GM23248 (cell line): ENCODE measurements around the gene MARF1. TPM values are rescaled to one million over a fixed set of nuclear protein-coding genes. Genes with fewer than 3 reads are reported as not detected.

Source experiments
- DNase-seq: peaks from one replicate; pipeline ENCODE4 v3.0.0-alpha.2; 2015
- H2AFZ ChIP-seq: fragments of 200-600 bp; sonication (generic); 2 replicates; pipeline ENCODE4 v1.6.1; 2016; ENCODE audit warnings: antibody characterized with exemption
- H3F3A ChIP-seq: fragments of 200-600 bp; sonication (generic); 2 replicates; pipeline ENCODE4 v1.6.1; 2016; ENCODE audit warnings: mild to moderate bottlenecking, antibody characterized with exemption, mixed run types; ENCODE audit not compliant: insufficient read depth
- H3K27ac ChIP-seq: fragments of 200-600 bp; sonication (generic); 2 replicates; pipeline ENCODE4 v1.5.1; 2016; ENCODE audit warnings: mild to moderate bottlenecking
- H3K27me3 ChIP-seq: fragments of 200-600 bp; sonication (generic); replicated peaks from 2 replicates; pipeline ENCODE4 v1.6.1; 2016; ENCODE audit warnings: mild to moderate bottlenecking; ENCODE audit not compliant: insufficient read depth
- H3K36me3 ChIP-seq: fragments of 200-600 bp; sonication (generic); 2 replicates; pipeline ENCODE4 v1.6.1; 2016; ENCODE audit warnings: low read depth, mild to moderate bottlenecking
- H3K4me1 ChIP-seq: fragments of 200-600 bp; sonication (generic); 2 replicates; pipeline ENCODE4 v1.6.1; 2016; ENCODE audit warnings: mild to moderate bottlenecking; ENCODE audit not compliant: insufficient read depth
- H3K4me2 ChIP-seq: fragments of 200-600 bp; sonication (generic); one replicate; pipeline ENCODE4 v1.6.1; 2016; ENCODE audit warnings: mild to moderate bottlenecking; ENCODE audit not compliant: unreplicated experiment
- H3K4me3 ChIP-seq: fragments of 200-600 bp; sonication (generic); 2 replicates; pipeline ENCODE4 v1.5.1; 2016; ENCODE audit warnings: mild to moderate bottlenecking
- H3K79me2 ChIP-seq: fragments of 200-600 bp; sonication (generic); 2 replicates; pipeline ENCODE4 v1.6.1; 2016; ENCODE audit warnings: mild to moderate bottlenecking; ENCODE audit not compliant: insufficient read depth
- H3K9ac ChIP-seq: fragments of 200-600 bp; sonication (generic); 2 replicates; pipeline ENCODE4 v1.6.1; 2016; ENCODE audit warnings: mild to moderate bottlenecking
- H3K9me2 ChIP-seq: fragments of 200-600 bp; sonication (generic); 2 replicates; pipeline ENCODE4 v1.6.1; 2016; ENCODE audit warnings: mixed run types, mild to moderate bottlenecking, moderate library complexity; ENCODE audit not compliant: insufficient read depth
- H3K9me3 ChIP-seq: fragments of 200-600 bp; sonication (generic); one replicate; pipeline ENCODE4 v1.6.1; 2017; ENCODE audit warnings: low read depth
- H4K20me1 ChIP-seq: fragments of 200-600 bp; sonication (generic); 2 replicates; pipeline ENCODE4 v1.6.0; 2016; ENCODE audit not compliant: insufficient read depth
- EZH2 ChIP-seq: fragments of 200-600 bp; sonication (generic); IDR thresholded peaks from 2 replicates; pipeline ENCODE4 v1.6.1; 2018; ENCODE audit warnings: antibody characterized with exemption, mild to moderate bottlenecking; ENCODE audit not compliant: insufficient read depth, poor library complexity, severe bottlenecking
- EZH2phosphoT487 ChIP-seq: fragments of 200-600 bp; sonication (generic); IDR thresholded peaks from 2 replicates; pipeline ENCODE4 v1.6.1; 2018; ENCODE audit warnings: antibody characterized with exemption, moderate library complexity, mild to moderate bottlenecking, low read depth; ENCODE audit not compliant: insufficient read depth
- WGBS, 2 experiments: methylation state at CpG; one replicate each; pipeline ENCODE4 v1.1.6; 2015 to 2017; ENCODE audit warnings: low lambda C conversion rate in 2 of 2, low coverage in 1 of 2; ENCODE audit errors: missing lambda C conversion rate in 2 of 2; 5-methylcytosine and 5-hydroxymethylcytosine counted together
- in situ Hi-C: fragments of 300-500 bp; cut with MboI; formaldehyde crosslinking; loops from 2 replicates; pipeline ENCODE4 v1.15.0; 2020
- polyA plus RNA-seq: library from polyadenylated mRNA; unstranded; fragments of >200 nt; fragmentation: Nextera tagmentation; extraction: Ambion mirVana; gene quantifications from 2 replicates; pipeline ENCODE4 v1.2.1, GENCODE V29; 2016
- total RNA-seq: library from RNA; depleted of rRNA; stranded (reverse); fragments of >200 nt; shearing (Covaris generic); gene quantifications from 2 replicates; pipeline ENCODE4 v1.2.3, GENCODE V29; 2014

MARF1 gene
- total and polyA plus RNA-seq, 2 experiments from 2014 or later, result 9.2 to 20.1 TPM

- Histone ChIP-seq H4K20me1 (no peaks in the 10 kb centered on the region), H3K4me2 (no peak overlapping the region), H3K9me2 (no peaks in the 10 kb centered on the region), H3K4me3 (no peak overlapping the region), H3K27me3 (no peaks in the 10 kb centered on the region), H3K36me3 (peaks cover 32% of the 10 kb centered on the region), H3K9ac (no peak overlapping the region), H3K9me3 (no peaks in the 10 kb centered on the region), H3K27ac (no peak overlapping the region), H3K79me2 (no peaks in the 10 kb centered on the region), H3F3A (peaks cover 35% of the 10 kb centered on the region), H3K4me1 (peaks cover 13% of the 10 kb centered on the region), H2AFZ (no peak overlapping the region)
- DNase-seq, result no peak
- no peak for TF ChIP-seq EZH2phosphoT487
- no peak for TF ChIP-seq EZH2
- in situ Hi-C loops, result no loop called here
- 98 to 99% methylated on average over 6 of the region's 6 CpGs for WGBS, 2 experiments
Measured at GRCh38 chr16:15594711-15595320, 48.1 kb downstream of the MARF1 start.

- Histone ChIP-seq H3K27me3 (no peaks in the 10 kb centered on the region), H3K27ac (no peak overlapping the region), H3K4me1 (peaks cover 13% of the 10 kb centered on the region), H3F3A (peaks cover 41% of the 10 kb centered on the region), H3K4me3 (no peak overlapping the region), H2AFZ (no peak overlapping the region), H3K9me2 (no peaks in the 10 kb centered on the region), H3K4me2 (no peak overlapping the region), H4K20me1 (no peaks in the 10 kb centered on the region), H3K36me3 (peaks cover 28% of the 10 kb centered on the region), H3K9me3 (no peaks in the 10 kb centered on the region), H3K79me2 (no peaks in the 10 kb centered on the region), H3K9ac (no peak overlapping the region)
- DNase-seq, result no peak
- TF ChIP-seq EZH2 (no peak), EZH2phosphoT487 (no peak)
- in situ Hi-C loops, result no loop called here
- WGBS, 2 experiments, result 100% methylated on average over 9 of the region's 9 CpGs
Measured at GRCh38 chr16:15593235-15593634, 49.7 kb downstream of the MARF1 start.

- peaks cover 34% of the 10 kb centered on the region for H3K36me3 ChIP-seq
- peaks cover 13% of the 10 kb centered on the region for H3K4me1 ChIP-seq
- H3K9me3 ChIP-seq, result no peaks in the 10 kb centered on the region
- TF ChIP-seq EZH2phosphoT487 (no peak), EZH2 (no peak)
- no peak overlapping the region for H3K4me3 ChIP-seq
- no peak overlapping the region for H3K4me2 ChIP-seq
- H2AFZ ChIP-seq, result no peak overlapping the region
- no peaks in the 10 kb centered on the region for H3K9me2 ChIP-seq
- H3K27me3 ChIP-seq, result no peaks in the 10 kb centered on the region
- H4K20me1 ChIP-seq, result no peaks in the 10 kb centered on the region
- H3K27ac ChIP-seq, result no peak overlapping the region
- peaks cover 47% of the 10 kb centered on the region for H3F3A ChIP-seq
- WGBS, 2 experiments, result 91 to 92% methylated on average over 9 of the region's 9 CpGs
- no peaks in the 10 kb centered on the region for H3K79me2 ChIP-seq
- H3K9ac ChIP-seq, result no peak overlapping the region
- in situ Hi-C loops, result no loop called here
- no peak for DNase-seq
Measured at GRCh38 chr16:15592324-15592723, 50.6 kb downstream of the MARF1 start.

GRCh38 chr16:15587152-15587825, 55.7 kb downstream of the MARF1 start:
- Histone ChIP-seq H3K36me3 (peaks cover 50% of the 10 kb centered on the region), H3K27ac (no peak overlapping the region), H3K9me3 (no peaks in the 10 kb centered on the region), H4K20me1 (no peaks in the 10 kb centered on the region), H3K4me3 (no peak overlapping the region), H3K79me2 (no peaks in the 10 kb centered on the region), H3F3A (peaks cover 28% of the 10 kb centered on the region), H3K4me1 (peaks cover 13% of the 10 kb centered on the region), H2AFZ (no peak overlapping the region), H3K9ac (no peak overlapping the region), H3K4me2 (no peak overlapping the region), H3K27me3 (no peaks in the 10 kb centered on the region), H3K9me2 (no peaks in the 10 kb centered on the region)
- TF ChIP-seq EZH2phosphoT487 (no peak), EZH2 (no peak)
- WGBS, 2 experiments, result 95 to 96% methylated on average over 17 of the region's 17 CpGs
- no peak for DNase-seq
- in situ Hi-C loops, result no loop called here
